Lower leg skin (tissue), 3 donors: ENCODE results near the gene MEOX2.

Experiments
- CTCF ChIP-seq, 3 donors: fragments of 450-650 bp; IDR thresholded peaks; one replicate each; pipeline ENCODE4 v1.5.1; 2016; ENCODE audit warnings: antibody characterized with exemption in 3 of 3, mild to moderate bottlenecking in 3 of 3, moderate library complexity in 2 of 3
- POLR2A ChIP-seq, 2 donors: fragments of 450-650 bp; IDR thresholded peaks; one replicate each; pipeline ENCODE4 v1.6.1; 2016 to 2017; ENCODE audit warnings: antibody characterized with exemption in 2 of 2, mild to moderate bottlenecking in 1 of 2, moderate library complexity in 1 of 2

GRCh38 chr7:15687546-15688278 lies 1.2 kb upstream of the MEOX2 start:
- TF ChIP-seq CTCF (IDR thresholded peaks at IDR 0.05) (no peak), POLR2A (IDR thresholded peaks at IDR 0.05) (no peak)
